Gastrocnemius medialis (tissue), 4 donors: ENCODE measurements around the gene RPUSD2.

Experiments used
- CTCF ChIP-seq, 5 experiments: fragments of 450-650 bp in 3 of 5; fragments of 200-600 bp in 2 of 5; sonication (generic) in 2 of 5; IDR thresholded peaks in 4 of 5; conservative IDR thresholded peaks in 1 of 5; 1 replicate in 4 of 5; 2 replicates in 1 of 5; pipeline ENCODE4 v1.5.1; 2016 to 2019; ENCODE audit warnings: antibody characterized with exemption in 5 of 5, mild to moderate bottlenecking in 3 of 5, moderate library complexity in 3 of 5
- POLR2A ChIP-seq, 2 donors: fragments of 450-650 bp; IDR thresholded peaks; one replicate each; pipeline ENCODE4 v1.6.1; 2017; ENCODE audit warnings: antibody characterized with exemption in 2 of 2, mild to moderate bottlenecking in 2 of 2, moderate library complexity in 2 of 2

DNA sequence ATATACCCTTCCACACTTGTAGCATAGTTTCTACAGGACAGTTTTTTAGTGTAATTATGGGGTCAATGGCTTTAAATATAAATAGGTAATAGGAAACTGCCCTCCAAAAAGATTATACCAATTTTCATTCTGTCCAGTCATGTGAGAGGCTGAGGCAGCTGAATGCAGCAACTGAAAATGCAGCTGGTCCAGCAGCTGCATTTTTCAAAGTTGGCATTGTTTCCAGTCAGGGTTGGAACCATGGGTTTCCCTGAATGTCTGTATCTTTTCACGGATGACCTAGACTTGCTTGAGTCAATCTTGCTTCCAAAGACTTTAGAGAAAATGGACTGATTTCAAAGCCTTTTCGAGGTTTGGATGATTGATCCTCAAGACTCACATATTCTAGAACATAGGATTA, 15.1 kb downstream of the RPUSD2 start:
- TF ChIP-seq POLR2A (IDR thresholded peaks at IDR 0.05) (no peak), CTCF (IDR thresholded peaks at IDR 0.05 in 4 of 5, conservative IDR thresholded peaks at IDR 0.05 in 1 of 5) (no peak)
